22Rv1 (cell line): Measurements from ENCODE around the gene PPIL6.

Experiments
- H3K27ac ChIP-seq: fragments of 450-650 bp; 2 replicates; pipeline ENCODE4 v1.5.1; 2017
- CTCF ChIP-seq: fragments of 450-650 bp; IDR thresholded peaks from 2 replicates; pipeline ENCODE4 v1.5.1; 2017; ENCODE audit warnings: mild to moderate bottlenecking
- ZFX ChIP-seq: fragments of 450-650 bp; IDR thresholded peaks from 2 replicates; pipeline ENCODE4 v1.6.1; 2017; ENCODE audit warnings: antibody characterized with exemption, borderline replicate concordance

The PPIL6 gene

GRCh38 chr6:109358204-109358603, 82.2 kb downstream of the PPIL6 start:
- TF ChIP-seq CTCF (no peak), ZFX (no peak)
- no peak overlapping the region for H3K27ac ChIP-seq

GRCh38 chr6:109356237-109356636, 84.2 kb downstream of the PPIL6 start:
- no peak overlapping the region for H3K27ac ChIP-seq
- TF ChIP-seq ZFX (no peak), CTCF (no peak)

- peak overlapping the region; percentile 35; the same call in 1 of the 2 replicates for H3K27ac ChIP-seq
- TF ChIP-seq CTCF (no peak), ZFX (no peak)
Observed at GRCh38 chr6:109351231-109352130, 88.9 kb downstream of the PPIL6 start.

GRCh38 chr6:109349419-109349987, 90.9 kb downstream of the PPIL6 start:
- TF ChIP-seq ZFX (no peak), CTCF (no peak)

GRCh38 chr6:109348226-109348625, 92.2 kb downstream of the PPIL6 start:
- TF ChIP-seq ZFX: no peak
- TF ChIP-seq CTCF: no peak
- H3K27ac ChIP-seq: no peak overlapping the region

More at GRCh38 chr6:109349419-109349987, 90.9 kb downstream of the PPIL6 start:
- H3K27ac ChIP-seq: peak overlapping the region; percentile 51

GRCh38 chr6:109347779-109348178, 92.6 kb downstream of the PPIL6 start:
- TF ChIP-seq ZFX (no peak), CTCF (no peak)
- H3K27ac ChIP-seq: no peak overlapping the region

GRCh38 chr6:109345986-109346385, 94.4 kb downstream of the PPIL6 start:
- no peak for TF ChIP-seq ZFX
- TF ChIP-seq CTCF: no peak
- no peak overlapping the region for H3K27ac ChIP-seq
